KOPT-K1 (cell line): Measurements from ENCODE around the gene HAUS5.
"Not testable (repeated sequence)": the region's sequence is repeated elsewhere in the genome, so short reads cannot be mapped to it uniquely, and the experiment has no call there.

Source experiments
- H3K27ac ChIP-seq: fragments of 200-600 bp; sonication (generic); 2 replicates; pipeline ENCODE4 v1.5.1; 2016; ENCODE audit warnings: antibody characterized with exemption, mild to moderate bottlenecking, low read depth, low read length; ENCODE audit not compliant: poor library complexity, severe bottlenecking
- H3K36me3 ChIP-seq: fragments of 200-600 bp; sonication (generic); 2 replicates; pipeline ENCODE4 v1.5.1; 2017; ENCODE audit warnings: antibody characterized with exemption, mild to moderate bottlenecking, low read length, moderate library complexity; ENCODE audit not compliant: insufficient read depth
- H3K9me3 ChIP-seq: fragments of 200-600 bp; sonication (generic); 2 replicates; pipeline ENCODE4 v1.5.1; 2017; ENCODE audit warnings: antibody characterized with exemption, low read length, mild to moderate bottlenecking; ENCODE audit not compliant: insufficient read depth, poor library complexity, severe bottlenecking

HAUS5 gene

DNA sequence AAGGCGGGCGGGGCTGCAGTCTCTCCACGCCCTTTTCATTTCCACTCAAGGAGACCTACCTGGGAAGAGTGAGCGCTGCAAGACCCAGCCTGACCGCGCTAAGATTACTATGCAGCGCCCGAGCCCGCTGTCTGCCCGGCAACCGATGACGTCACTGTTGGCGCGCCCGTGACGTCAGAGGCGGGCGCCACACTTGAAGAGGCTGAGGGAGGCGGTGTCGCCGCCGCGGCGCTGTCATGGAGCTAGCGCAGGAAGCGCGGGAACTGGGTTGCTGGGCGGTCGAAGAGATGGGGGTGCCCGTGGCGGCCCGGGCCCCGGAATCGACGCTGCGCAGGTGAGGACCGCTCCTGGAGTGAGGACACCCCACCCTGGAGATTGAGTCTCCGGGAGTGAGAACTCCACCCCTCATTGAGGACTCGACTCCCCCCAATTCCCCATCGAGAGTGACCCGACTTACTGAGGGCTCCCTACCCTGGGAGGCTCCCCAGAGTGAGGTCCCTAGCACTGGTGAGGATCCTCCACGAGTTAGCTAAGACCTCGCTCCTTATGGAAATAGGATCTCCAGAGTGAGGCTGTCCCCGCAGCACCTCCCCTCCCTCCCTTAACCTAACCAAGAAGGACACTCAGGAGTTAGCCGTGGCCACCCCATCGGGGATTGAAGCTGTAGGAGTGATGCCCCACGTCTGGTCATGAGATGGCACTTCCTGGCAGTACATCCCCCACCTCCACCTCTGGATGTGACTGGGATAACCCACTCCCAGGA, at the start of gene HAUS5:
HAUS5 (plus strand) TSS at position 177 of the 763 bp plus-strand sequence; CDS start at position 237, 60 bp downstream.
- H3K9me3 ChIP-seq: peaks cover 6% of the 10 kb centered on the region
- peaks cover 31% of the 10 kb centered on the region for H3K36me3 ChIP-seq
- H3K27ac ChIP-seq: peak within 1 kb of the TSS; percentile 86

DNA sequence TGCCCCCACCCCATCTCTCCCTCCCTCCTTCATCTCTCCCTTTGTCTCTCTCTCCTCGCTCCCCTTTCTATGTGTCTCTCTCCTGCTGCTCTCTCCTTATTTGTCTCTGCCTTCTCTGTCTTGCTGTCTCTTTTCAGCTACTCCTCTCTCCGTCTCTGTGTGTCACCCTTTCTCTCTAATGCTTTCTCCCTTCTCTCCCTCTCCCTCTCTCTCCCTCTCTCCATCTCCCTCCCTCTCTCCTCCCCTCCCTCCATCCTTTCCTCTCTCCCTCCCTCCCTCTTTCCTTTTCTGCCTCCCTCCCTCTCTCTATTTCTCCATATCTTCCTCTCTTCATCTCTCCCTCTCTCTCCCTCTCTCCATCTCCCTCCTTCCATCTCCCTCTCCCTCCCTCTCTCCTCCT, 49.8 kb upstream of the HAUS5 start:
- Histone ChIP-seq H3K36me3 (no peaks in the 10 kb centered on the region), H3K27ac (no peak overlapping the region), H3K9me3 (no peaks in the 10 kb centered on the region)

- Histone ChIP-seq H3K36me3 (no peaks in the 10 kb centered on the region), H3K9me3 (no peaks in the 10 kb centered on the region), H3K27ac (no peak within 1 kb of the TSS)
These were observed 49.2 kb upstream of the HAUS5 start, which contains the start of gene ATP4A for GRCh38 chr19:35563207-35563829. ATP4A (minus strand) TSS chr19:35563658; CDS start chr19:35563629, 29 bp downstream.

GRCh38 chr19:35565016-35565856, 47.3 kb upstream of the HAUS5 start:
- H3K27ac ChIP-seq: no peak overlapping the region
- no peaks in the 10 kb centered on the region for H3K36me3 ChIP-seq
- no peaks in the 10 kb centered on the region for H3K9me3 ChIP-seq

- Histone ChIP-seq H3K9me3 (no peaks in the 10 kb centered on the region), H3K27ac (no peak overlapping the region)
These were observed 45.8 kb upstream of the HAUS5 start for GRCh38 chr19:35566738-35567137.

DNA sequence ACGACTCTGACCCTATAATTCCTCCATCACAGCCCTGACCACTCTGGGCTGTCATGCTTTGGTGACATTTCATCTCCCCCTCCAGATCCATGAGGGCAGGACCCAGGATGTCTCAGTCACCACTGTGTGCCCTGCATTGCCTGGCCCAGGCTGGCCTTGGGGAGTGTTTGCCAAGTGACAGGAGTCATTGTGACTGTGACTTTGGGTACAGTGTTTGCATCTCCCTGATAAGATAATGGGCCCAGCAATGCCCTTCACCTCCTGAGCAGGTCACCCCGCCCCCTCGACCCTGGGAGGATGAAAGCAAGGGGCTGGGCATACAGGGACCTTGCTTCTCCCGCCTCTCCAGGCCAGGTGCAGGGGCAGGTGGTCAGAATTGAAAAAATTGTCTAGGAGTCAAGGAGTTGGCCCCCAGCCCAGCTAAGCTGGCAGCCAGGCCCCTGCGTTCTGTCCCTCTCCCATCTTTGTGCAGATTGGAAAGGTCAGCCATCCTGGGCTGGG, 43.2 kb upstream of the HAUS5 start:
- H3K9me3 ChIP-seq: no peaks in the 10 kb centered on the region
- no peaks in the 10 kb centered on the region for H3K36me3 ChIP-seq
- no peak overlapping the region for H3K27ac ChIP-seq

More at GRCh38 chr19:35566738-35567137, 45.8 kb upstream of the HAUS5 start:
- H3K36me3 ChIP-seq: no peaks in the 10 kb centered on the region

GRCh38 chr19:35571406-35571965, 41.0 kb upstream of the HAUS5 start:
- H3K27ac ChIP-seq: no peak overlapping the region
- peaks cover 14% of the 10 kb centered on the region for H3K9me3 ChIP-seq
- H3K36me3 ChIP-seq: no peaks in the 10 kb centered on the region

- no peaks in the 10 kb centered on the region for H3K36me3 ChIP-seq
- no peak overlapping the region for H3K27ac ChIP-seq
- peaks cover 28% of the 10 kb centered on the region for H3K9me3 ChIP-seq
These were observed 34.6 kb upstream of the HAUS5 start for GRCh38 chr19:35577918-35578317.

DNA sequence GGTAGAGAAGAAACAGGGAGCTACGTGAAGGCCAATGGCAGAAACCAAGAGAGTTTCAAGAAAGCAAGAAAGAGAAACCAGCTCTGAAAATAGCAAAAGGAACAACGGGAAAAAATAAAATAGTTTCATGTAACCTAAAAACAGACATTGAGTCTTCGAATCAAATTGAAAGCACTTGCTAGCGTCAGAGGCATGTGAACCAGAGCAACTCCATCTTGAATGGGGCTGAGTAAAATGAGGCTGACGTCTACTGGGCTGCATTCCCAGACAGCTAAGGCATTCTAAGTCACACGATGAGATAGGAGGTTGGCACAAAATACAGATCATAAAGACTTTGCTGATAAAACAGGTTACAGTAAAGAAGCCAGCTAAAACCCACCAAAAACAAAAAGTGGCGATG, 33.8 kb upstream of the HAUS5 start:
- H3K27ac ChIP-seq: no peak overlapping the region
- H3K9me3 ChIP-seq: peaks cover 28% of the 10 kb centered on the region
- H3K36me3 ChIP-seq: no peaks in the 10 kb centered on the region

DNA sequence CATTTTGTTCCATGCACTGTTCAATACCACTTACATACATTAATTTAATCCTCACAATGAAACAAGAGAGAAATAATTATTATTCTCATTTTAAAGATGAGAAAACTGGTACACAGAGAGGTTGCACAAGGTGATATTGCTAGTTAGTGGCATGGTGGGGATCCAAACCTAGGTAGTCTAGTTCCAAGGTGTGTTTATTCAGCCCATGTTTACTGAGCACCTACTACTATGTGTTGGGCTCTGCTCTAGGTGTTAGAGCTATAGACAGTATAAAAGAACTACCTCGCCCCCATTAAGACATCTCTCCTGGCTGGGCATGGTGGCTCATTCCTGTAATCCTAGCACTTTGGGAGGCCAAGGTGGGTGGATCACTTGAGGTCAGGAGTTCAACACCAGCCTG, 29.8 kb upstream of the HAUS5 start:
- Histone ChIP-seq H3K36me3 (no peaks in the 10 kb centered on the region), H3K9me3 (peaks cover 1% of the 10 kb centered on the region), H3K27ac (no peak overlapping the region)

GRCh38 chr19:35585848-35586247, 26.7 kb upstream of the HAUS5 start, which contains the start of gene PMIS2:
PMIS2 (plus strand) TSS chr19:35586173; CDS start chr19:35586260, 87 bp downstream.
- no peaks in the 10 kb centered on the region for H3K36me3 ChIP-seq
- no peaks in the 10 kb centered on the region for H3K9me3 ChIP-seq
- H3K27ac ChIP-seq: no peak within 1 kb of the TSS

GRCh38 chr19:35587321-35587720, 25.2 kb upstream of the HAUS5 start:
- Histone ChIP-seq H3K27ac (no peak overlapping the region), H3K9me3 (no peaks in the 10 kb centered on the region), H3K36me3 (no peaks in the 10 kb centered on the region)

DNA sequence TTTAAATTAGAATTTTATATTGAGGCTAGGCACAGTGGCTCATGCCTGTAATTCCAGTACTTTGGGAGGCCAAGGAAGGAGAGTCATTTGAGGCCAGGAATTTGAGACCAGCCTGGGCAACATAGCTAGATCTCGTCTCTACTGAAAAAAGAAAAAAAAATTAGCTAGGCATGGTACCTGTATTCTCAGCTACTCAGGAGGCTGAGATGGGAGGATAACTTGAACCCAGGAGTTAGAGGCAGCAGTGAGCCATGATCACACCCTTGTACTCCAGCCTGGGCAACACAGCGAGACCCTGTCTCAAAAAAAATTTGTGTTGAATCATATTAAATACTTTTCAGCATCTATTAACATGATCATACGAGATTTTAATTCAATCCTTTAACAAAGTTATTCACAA, 21.7 kb upstream of the HAUS5 start:
- H3K36me3 ChIP-seq: no peaks in the 10 kb centered on the region
- H3K27ac ChIP-seq: no peak overlapping the region
- H3K9me3 ChIP-seq: no peaks in the 10 kb centered on the region

DNA sequence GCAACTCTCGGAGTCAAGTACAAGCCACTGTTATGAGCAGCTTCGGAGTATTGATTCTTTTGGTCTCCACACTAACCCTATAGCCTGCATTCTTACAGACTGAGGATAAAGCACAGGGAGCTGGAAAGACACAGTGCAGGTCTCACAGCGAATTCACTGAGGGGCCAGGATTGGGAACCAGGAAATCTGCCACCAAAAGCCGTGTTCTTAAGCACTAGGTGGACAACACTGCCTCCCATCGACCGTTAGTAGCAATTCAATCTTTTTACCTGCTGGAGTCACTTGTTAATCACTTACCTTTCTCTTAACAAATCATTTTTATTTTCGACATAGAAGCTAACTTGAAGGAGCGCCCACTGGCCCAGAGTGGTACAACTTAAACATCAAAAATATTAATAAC, 20.3 kb upstream of the HAUS5 start:
- no peaks in the 10 kb centered on the region for H3K9me3 ChIP-seq
- no peaks in the 10 kb centered on the region for H3K36me3 ChIP-seq
- no peak overlapping the region for H3K27ac ChIP-seq

DNA sequence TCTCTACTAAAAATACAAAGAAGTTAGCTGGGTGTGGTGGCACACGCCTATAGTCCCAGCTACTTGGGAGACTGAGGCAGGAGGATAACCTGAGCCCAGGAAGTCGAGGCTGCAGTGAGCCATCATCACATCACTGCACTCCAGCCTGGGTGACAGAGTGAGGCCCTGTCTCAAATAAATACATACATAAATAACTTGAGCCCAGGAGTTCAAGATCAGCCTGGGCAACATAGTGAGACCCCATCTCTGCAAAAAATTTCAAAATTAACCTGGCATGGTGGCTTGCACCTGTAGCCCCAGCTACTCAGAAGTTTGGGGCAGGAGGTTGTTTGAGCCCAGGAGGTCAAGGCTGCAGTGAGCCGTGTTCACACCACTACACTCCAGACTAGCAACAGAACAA, 17.5 kb upstream of the HAUS5 start:
- not testable (repeated sequence) for H3K27ac ChIP-seq, H3K36me3 ChIP-seq, H3K9me3 ChIP-seq
